Measurements from ENCODE around the gene NFS1. TPM values are rescaled to one million over a fixed set of nuclear protein-coding genes. Genes with fewer than 3 reads are reported as not detected.

Gene NFS1
- total RNA-seq, 1 donor from 2014 or later = 13.9 TPM

GRCh38 chr20:35735826-35736470, 36.8 kb upstream of the NFS1 start:
- TF ChIP-seq CTCF (IDR thresholded peaks at IDR 0.05; ENCODE audit: partially characterized antibody, unreplicated experiment) = no peak
- peak overlapping the region; percentile 47 for H3K4me3 Mint-ChIP-seq (ENCODE audit: unreplicated experiment)
- H3K9me3 Mint-ChIP-seq (ENCODE audit: unreplicated experiment) = no peaks in the 10 kb centered on the region
- peaks cover 23% of the 10 kb centered on the region for H3K4me1 Mint-ChIP-seq (ENCODE audit: low read depth, unreplicated experiment)
- no peaks in the 10 kb centered on the region for H3K36me3 Mint-ChIP-seq (ENCODE audit: unreplicated experiment)
- peak overlapping the region; percentile 36 for H3K27ac Mint-ChIP-seq (ENCODE audit: unreplicated experiment)
- no peaks in the 10 kb centered on the region for H3K27me3 Mint-ChIP-seq (ENCODE audit: unreplicated experiment)
- DNase-seq = no peak

- Mint-ChIP-seq H3K36me3 (ENCODE audit: unreplicated experiment) (no peaks in the 10 kb centered on the region), H3K4me3 (ENCODE audit: unreplicated experiment) (peak overlapping the region; percentile 61), H3K9me3 (ENCODE audit: unreplicated experiment) (no peaks in the 10 kb centered on the region), H3K27me3 (ENCODE audit: unreplicated experiment) (no peaks in the 10 kb centered on the region), H3K4me1 (ENCODE audit: low read depth, unreplicated experiment) (peaks cover 20% of the 10 kb centered on the region), H3K27ac (ENCODE audit: unreplicated experiment) (no peak overlapping the region)
- no peak for TF ChIP-seq CTCF (IDR thresholded peaks at IDR 0.05; ENCODE audit: partially characterized antibody, unreplicated experiment)
- DNase-seq = no peak
Observed at GRCh38 chr20:35734777-35735649, 35.9 kb upstream of the NFS1 start.

GRCh38 chr20:35734374-35734773, 35.2 kb upstream of the NFS1 start:
- peak overlapping the region; percentile 61 for H3K4me3 Mint-ChIP-seq (ENCODE audit: unreplicated experiment)
- H3K36me3 Mint-ChIP-seq (ENCODE audit: unreplicated experiment) = no peaks in the 10 kb centered on the region
- no peak for TF ChIP-seq CTCF (IDR thresholded peaks at IDR 0.05; ENCODE audit: partially characterized antibody, unreplicated experiment)
- H3K9me3 Mint-ChIP-seq (ENCODE audit: unreplicated experiment) = no peaks in the 10 kb centered on the region
- no peak for DNase-seq
- no peak overlapping the region for H3K27ac Mint-ChIP-seq (ENCODE audit: unreplicated experiment)
- peaks cover 16% of the 10 kb centered on the region for H3K4me1 Mint-ChIP-seq (ENCODE audit: low read depth, unreplicated experiment)
- no peaks in the 10 kb centered on the region for H3K27me3 Mint-ChIP-seq (ENCODE audit: unreplicated experiment)

- Mint-ChIP-seq H3K27ac (ENCODE audit: unreplicated experiment) (no peak overlapping the region), H3K27me3 (ENCODE audit: unreplicated experiment) (no peaks in the 10 kb centered on the region), H3K4me1 (ENCODE audit: low read depth, unreplicated experiment) (peaks cover 6% of the 10 kb centered on the region), H3K9me3 (ENCODE audit: unreplicated experiment) (no peaks in the 10 kb centered on the region), H3K36me3 (ENCODE audit: unreplicated experiment) (no peaks in the 10 kb centered on the region), H3K4me3 (ENCODE audit: unreplicated experiment) (peak overlapping the region; percentile 9)
- DNase-seq = no peak
- no peak for TF ChIP-seq CTCF (IDR thresholded peaks at IDR 0.05; ENCODE audit: partially characterized antibody, unreplicated experiment)
Observed at GRCh38 chr20:35732644-35732982, 33.5 kb upstream of the NFS1 start.
